BJ (cell line): Measurements from ENCODE around the gene BAHD1. TPM values are rescaled to one million over a fixed set of nuclear protein-coding genes. Genes with fewer than 3 reads are reported as not detected.

Experiments
- CTCF ChIA-PET: fragments of 350-600 bp; formaldehyde crosslinking; extraction: SDS; loops from one replicate; lab custom pipeline; 2021; ENCODE audit warnings: antibody characterized with exemption, inconsistent platforms; lab: Yijun Ruan, JAX
- POLR2A ChIA-PET: fragments of 300-600 bp; sonication (Branson Sonifier 250); formaldehyde crosslinking; extraction: SDS; loops from one replicate; lab custom pipeline; 2021; ENCODE audit warnings: antibody characterized with exemption; lab: Charles Lee
- DNase-seq: peaks from one replicate; pipeline ENCODE4 v3.0.0-alpha.2; 2011; ENCODE audit warnings: low read depth
- H3K27me3 ChIP-seq: 2 replicates; pipeline ENCODE4 v1.6.0; 2011; ENCODE audit warnings: low read length; ENCODE audit not compliant: control insufficient read depth, insufficient read depth
- H3K36me3 ChIP-seq: 2 replicates; pipeline ENCODE4 v1.5.1; 2011; ENCODE audit warnings: low read length; ENCODE audit not compliant: control insufficient read depth, insufficient read depth
- H3K4me3 ChIP-seq: 2 replicates; pipeline ENCODE4 v1.5.1; 2011; ENCODE audit warnings: low read depth, mild to moderate bottlenecking, control low read depth, low read length
- polyA plus RNA-seq: library from polyadenylated mRNA; depleted of rRNA; stranded (reverse); fragments of >200 nt; gene quantifications from 2 replicates; pipeline ENCODE4 v1.2.3, GENCODE V29; 2011
- TF ChIP-seq, protein P1 (sequence below): IDR thresholded peaks from 2 replicates; pipeline ENCODE4 v1.5.1; 2011; ENCODE audit warnings: low read depth, mild to moderate bottlenecking, control low read depth, inconsistent platforms, low read length, moderate library complexity; ENCODE audit not compliant: insufficient read depth

Gene BAHD1
- polyA plus RNA-seq, 1 experiment = 3.3 TPM

DNA sequence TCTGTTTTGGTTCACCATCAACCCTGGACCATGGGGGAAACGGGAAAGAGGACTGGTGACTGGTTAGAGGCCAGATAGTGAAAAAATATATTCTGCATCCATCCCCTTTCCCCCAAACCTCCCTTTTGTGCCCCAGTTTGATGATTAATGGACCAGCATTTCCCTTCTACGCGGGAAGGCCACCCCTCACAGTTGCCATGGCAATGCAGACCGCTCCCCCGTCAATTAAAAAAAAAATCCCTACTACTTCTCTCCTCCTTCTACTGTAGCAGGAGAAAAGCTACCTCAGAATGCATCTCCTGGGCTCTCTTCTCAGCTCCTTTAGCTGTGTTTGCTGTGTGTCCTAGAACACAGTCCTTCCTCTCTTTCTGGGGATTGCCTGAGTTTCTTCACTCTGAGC lies 4.0 kb downstream of the BAHD1 start:
- H3K36me3 ChIP-seq = no peaks in the 10 kb centered on the region
- no peak overlapping the region for H3K4me3 ChIP-seq
- no peaks in the 10 kb centered on the region; the same call in 1 of the 2 replicates for H3K27me3 ChIP-seq
- ChIA-PET POLR2A (interaction anchor here (0.6 kb wide), 1 partner anchor 144 kb away, joined by 8 read pairs; no protein-coding TSS in a partner anchor), CTCF (interaction anchor here (0.6 to 1.6 kb wide), 4 partner anchors 14 to 113 kb away, joined by 3 to 4 read pairs (median 4); partner anchors contain the start of gene CHST14)
- TF ChIP-seq, protein P1, sequence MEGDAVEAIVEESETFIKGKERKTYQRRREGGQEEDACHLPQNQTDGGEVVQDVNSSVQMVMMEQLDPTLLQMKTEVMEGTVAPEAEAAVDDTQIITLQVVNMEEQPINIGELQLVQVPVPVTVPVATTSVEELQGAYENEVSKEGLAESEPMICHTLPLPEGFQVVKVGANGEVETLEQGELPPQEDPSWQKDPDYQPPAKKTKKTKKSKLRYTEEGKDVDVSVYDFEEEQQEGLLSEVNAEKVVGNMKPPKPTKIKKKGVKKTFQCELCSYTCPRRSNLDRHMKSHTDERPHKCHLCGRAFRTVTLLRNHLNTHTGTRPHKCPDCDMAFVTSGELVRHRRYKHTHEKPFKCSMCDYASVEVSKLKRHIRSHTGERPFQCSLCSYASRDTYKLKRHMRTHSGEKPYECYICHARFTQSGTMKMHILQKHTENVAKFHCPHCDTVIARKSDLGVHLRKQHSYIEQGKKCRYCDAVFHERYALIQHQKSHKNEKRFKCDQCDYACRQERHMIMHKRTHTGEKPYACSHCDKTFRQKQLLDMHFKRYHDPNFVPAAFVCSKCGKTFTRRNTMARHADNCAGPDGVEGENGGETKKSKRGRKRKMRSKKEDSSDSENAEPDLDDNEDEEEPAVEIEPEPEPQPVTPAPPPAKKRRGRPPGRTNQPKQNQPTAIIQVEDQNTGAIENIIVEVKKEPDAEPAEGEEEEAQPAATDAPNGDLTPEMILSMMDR = no peak
- DNase-seq = no peak

DNA sequence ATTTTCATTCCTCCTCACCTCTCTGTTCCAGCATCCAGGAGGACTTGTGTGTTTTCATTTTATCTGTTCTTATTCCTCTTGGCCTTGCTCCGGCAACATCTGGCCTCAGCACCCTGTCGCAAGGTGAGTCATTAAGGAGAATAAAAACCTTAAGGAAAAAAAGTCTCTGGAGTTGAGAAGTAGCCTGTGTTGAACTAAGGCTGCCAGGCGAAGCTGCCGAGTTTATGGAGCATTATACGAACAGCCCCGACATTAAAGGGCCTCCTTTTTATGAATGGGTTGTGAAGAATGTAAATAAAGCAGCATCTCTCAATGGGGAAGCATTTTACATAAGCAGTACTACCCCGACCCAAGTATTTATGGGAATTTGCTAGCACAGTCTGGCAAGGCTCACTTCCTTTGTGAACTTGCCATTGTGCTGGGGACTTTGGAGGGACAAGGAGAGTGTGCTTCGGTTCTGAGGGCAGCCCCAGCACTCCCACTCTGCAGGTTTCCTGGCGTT lies 4.7 kb downstream of the BAHD1 start:
- H3K27me3 ChIP-seq = no peaks in the 10 kb centered on the region
- ChIA-PET POLR2A (no interaction called here), CTCF (interaction anchor here (0.9 to 1.6 kb wide), 3 partner anchors 11 to 25 kb away, joined by 3 to 4 read pairs (median 3); partner anchors contain the start of gene CHST14)
- H3K4me3 ChIP-seq = no peak overlapping the region
- peak; percentile 34 for DNase-seq
- H3K36me3 ChIP-seq = no peaks in the 10 kb centered on the region
- TF ChIP-seq, protein P1 = no peak

GRCh38 chr15:40446144-40446543 lies 5.4 kb downstream of the BAHD1 start:
- Histone ChIP-seq H3K27me3 (no peaks in the 10 kb centered on the region), H3K36me3 (no peaks in the 10 kb centered on the region), H3K4me3 (no peak overlapping the region)
- CTCF ChIA-PET = interaction anchor here (0.9 to 1.6 kb wide), 3 partner anchors 11 to 24 kb away, joined by 3 to 4 read pairs (median 3); partner anchors contain the start of gene CHST14
- TF ChIP-seq, protein P1 = no peak
- POLR2A ChIA-PET = no interaction called here
- DNase-seq = no peak

- POLR2A ChIA-PET = no interaction called here
- TF ChIP-seq, protein P1 = no peak
- no peaks in the 10 kb centered on the region for H3K27me3 ChIP-seq
- no peaks in the 10 kb centered on the region for H3K36me3 ChIP-seq
- DNase-seq = no peak
- no peak overlapping the region for H3K4me3 ChIP-seq
- CTCF ChIA-PET = interaction anchor here (1.5 kb wide), 1 partner anchor 169 kb away, joined by 4 read pairs; no protein-coding TSS in a partner anchor
Observed at GRCh38 chr15:40448354-40448753, 7.6 kb downstream of the BAHD1 start.

DNA sequence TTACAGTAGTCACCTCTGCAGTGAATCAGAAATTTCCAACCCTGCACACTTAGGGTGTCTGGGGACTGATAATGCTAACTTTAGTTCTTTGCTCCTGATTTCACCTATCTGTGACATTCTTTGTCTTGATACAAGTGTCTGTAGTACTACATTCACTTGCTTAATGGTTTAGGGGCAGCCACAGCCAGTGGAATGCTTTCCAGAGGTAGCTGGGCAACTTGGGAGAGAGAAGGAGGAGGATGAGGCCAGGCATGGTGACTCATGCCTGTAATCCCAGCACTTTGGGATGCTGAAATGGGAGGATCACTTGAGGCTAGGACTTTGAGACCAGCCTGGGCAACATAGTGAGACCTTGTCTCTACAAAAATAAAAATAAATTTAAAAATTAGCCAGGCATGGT lies 8.5 kb downstream of the BAHD1 start:
- TF ChIP-seq, protein P1 = no peak
- ChIA-PET CTCF (interaction anchor here (1.5 kb wide), 1 partner anchor 170 kb away, joined by 4 read pairs; no protein-coding TSS in a partner anchor), POLR2A (no interaction called here)
- H3K4me3 ChIP-seq = no peak overlapping the region
- no peak for DNase-seq
- H3K27me3 ChIP-seq = no peaks in the 10 kb centered on the region
- H3K36me3 ChIP-seq = no peaks in the 10 kb centered on the region
